ES-I3 (cell line): ENCODE measurements around the gene PGA5.

Experiments used
- H3K36me3 ChIP-seq: 2 replicates; pipeline ENCODE4 v1.6.1; 2013; ENCODE audit warnings: mild to moderate bottlenecking, low read length, control low read depth, moderate library complexity; ENCODE audit not compliant: insufficient read depth
- H3K4me1 ChIP-seq: 2 replicates; pipeline ENCODE4 v1.6.1; 2013; ENCODE audit warnings: mild to moderate bottlenecking, control low read depth, low read length; ENCODE audit not compliant: insufficient read depth
- H3K9ac ChIP-seq: 2 replicates; pipeline ENCODE4 v1.6.1; 2013; ENCODE audit warnings: low read depth, mild to moderate bottlenecking, low read length, moderate library complexity
- H3K9me3 ChIP-seq: 2 replicates; pipeline ENCODE4 v1.6.1; 2013; ENCODE audit warnings: mild to moderate bottlenecking, low read length, moderate library complexity; ENCODE audit not compliant: control insufficient read depth, insufficient read depth

PGA5 gene

DNA sequence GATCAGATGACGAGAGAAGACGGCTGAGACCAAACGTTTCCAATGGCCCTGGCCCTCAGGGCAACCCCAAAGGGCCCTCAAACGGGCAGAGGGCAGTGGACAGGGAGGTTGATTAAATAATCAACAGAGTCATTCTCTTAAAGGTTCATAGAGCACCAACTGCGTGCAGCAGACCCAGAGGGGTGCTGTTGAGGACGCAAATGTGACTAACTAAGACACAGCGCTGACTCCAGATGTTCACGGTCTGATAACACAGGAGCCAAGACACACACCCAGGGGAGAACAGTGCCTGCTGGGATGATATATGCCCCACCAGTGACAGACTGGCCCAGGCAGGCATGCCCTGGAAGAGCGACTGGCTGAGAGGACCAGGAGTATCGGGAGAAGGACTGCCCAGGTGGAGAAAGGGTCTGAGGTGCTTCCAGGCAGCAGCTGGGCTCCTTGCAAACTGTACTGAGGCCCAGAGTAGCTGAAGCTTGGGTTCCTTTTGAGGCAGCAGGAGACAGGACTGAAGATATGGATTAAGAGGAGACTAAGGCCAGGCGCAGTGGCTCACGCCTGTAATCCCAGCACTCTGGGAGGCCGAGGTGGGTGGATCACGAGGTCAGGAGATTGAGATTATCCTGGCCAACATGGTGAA, 46.5 kb downstream of the PGA5 start:
- H3K36me3 ChIP-seq = peaks cover 5% of the 10 kb centered on the region; the same call in 1 of the 2 replicates
- H3K9ac ChIP-seq = no peak overlapping the region
- H3K4me1 ChIP-seq = no peaks in the 10 kb centered on the region
- no peaks in the 10 kb centered on the region for H3K9me3 ChIP-seq

GRCh38 chr11:61290905-61291690, 50.1 kb downstream of the PGA5 start:
- no peaks in the 10 kb centered on the region; the same call in 1 of the 2 replicates for H3K36me3 ChIP-seq
- H3K9me3 ChIP-seq = no peaks in the 10 kb centered on the region
- peaks cover 4% of the 10 kb centered on the region; the same call in 1 of the 2 replicates for H3K4me1 ChIP-seq

GRCh38 chr11:61292356-61292755, 51.4 kb downstream of the PGA5 start:
- H3K36me3 ChIP-seq = no peaks in the 10 kb centered on the region; the same call in 1 of the 2 replicates
- H3K9me3 ChIP-seq = no peaks in the 10 kb centered on the region
- peaks cover 4% of the 10 kb centered on the region; the same call in 1 of the 2 replicates for H3K4me1 ChIP-seq
- H3K9ac ChIP-seq = no peak overlapping the region

More at GRCh38 chr11:61290905-61291690, 50.1 kb downstream of the PGA5 start:
- no peak overlapping the region for H3K9ac ChIP-seq

DNA sequence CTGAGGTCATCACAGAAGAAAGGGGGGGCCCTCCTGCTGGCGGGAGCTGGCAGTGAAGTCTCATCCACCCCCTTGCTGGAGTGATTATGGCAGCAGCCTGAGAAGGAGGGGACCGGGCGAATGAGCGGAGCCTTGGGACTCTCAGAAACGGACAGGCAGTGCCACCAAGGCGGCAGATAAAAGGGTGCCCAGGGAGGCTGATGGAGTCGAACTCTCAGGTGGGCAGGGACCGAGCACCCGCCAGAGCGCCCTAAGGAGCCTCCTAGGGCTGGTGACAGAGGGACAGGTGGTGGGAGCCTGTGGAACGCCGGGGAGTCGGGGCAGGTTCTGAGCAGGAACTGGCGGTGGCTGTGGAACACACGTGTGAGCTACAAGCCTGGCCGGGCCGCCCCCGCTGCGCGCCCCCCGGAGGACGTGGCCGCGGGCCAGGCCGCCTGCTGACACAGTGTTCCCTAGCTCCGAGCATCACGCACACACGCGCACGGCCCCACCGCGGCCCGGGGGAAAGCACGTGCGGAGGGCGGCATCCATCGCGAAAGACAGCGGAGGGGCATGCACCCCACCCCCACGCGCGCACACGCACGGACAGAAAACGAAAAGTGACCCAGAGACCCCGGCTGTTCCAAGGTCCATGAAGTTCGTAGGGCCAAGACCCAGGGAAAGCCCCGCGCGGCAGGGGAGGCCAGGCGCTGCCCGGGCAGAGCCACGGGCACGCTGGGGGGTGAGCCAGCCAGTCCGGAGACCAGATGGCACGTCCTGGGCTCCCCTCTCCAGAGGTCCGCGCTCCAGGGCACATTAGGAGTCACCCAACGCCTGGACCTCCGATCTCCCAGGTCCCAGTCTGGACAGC, 53.1 kb downstream of the PGA5 start:
- H3K9ac ChIP-seq = peak overlapping the region; percentile 88
- H3K36me3 ChIP-seq = no peaks in the 10 kb centered on the region
- H3K4me1 ChIP-seq = peaks cover 18% of the 10 kb centered on the region
- no peaks in the 10 kb centered on the region for H3K9me3 ChIP-seq

DNA sequence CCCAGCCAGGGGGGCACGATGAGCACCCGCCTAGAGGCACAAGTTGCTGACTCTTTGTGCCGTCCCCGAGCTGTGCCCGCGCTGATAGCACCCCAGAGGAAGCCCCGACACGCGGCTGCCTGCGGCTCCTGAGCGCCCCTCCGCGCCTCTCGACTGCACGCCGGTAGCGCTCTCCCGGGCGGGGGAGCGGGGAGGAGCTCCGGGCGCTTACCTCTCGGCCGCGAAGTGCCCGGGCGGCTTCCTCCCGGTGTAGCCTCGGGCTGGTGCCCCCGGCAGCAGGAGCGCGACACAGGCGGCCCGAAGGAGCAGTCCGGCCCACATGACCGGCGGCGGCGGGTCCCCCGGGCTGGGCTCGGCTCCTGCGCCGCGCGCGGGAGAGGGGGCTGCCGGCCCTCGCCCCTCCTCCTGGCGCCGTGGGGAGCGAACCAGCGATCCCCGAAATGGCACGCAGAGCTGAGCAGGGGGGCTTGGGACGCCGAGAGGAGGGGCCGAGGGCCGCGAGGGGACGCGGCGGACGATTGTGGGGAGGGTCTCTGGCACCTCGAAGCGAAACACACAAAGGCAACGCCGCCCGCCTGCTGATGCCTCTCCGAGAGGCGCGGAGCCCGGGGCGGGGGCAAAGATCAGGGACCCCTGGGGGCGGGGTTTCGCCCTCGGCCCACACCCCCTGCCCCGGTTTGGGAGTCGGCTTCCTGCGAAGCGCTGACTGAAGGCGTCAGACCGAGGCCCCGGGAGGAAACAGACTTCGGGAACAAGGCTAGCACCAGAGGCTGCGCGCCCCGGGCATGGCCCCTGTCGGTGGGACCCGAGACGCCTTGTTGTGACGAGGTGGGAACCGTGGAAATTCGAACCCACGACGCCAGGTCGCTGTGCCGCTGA, 54.0 kb downstream of the PGA5 start, which contains the start of gene VWCE:
VWCE (minus strand) TSS at position 600 of the 879 bp plus-strand sequence; CDS start at position 321, 279 bp downstream.
- peaks cover 18% of the 10 kb centered on the region for H3K4me1 ChIP-seq
- H3K36me3 ChIP-seq = no peaks in the 10 kb centered on the region
- peak within 1 kb of the TSS; percentile 88 for H3K9ac ChIP-seq
- H3K9me3 ChIP-seq = no peaks in the 10 kb centered on the region

GRCh38 chr11:61295596-61295926, 54.6 kb downstream of the PGA5 start:
- H3K4me1 ChIP-seq = peaks cover 18% of the 10 kb centered on the region
- H3K9me3 ChIP-seq = no peaks in the 10 kb centered on the region
- H3K36me3 ChIP-seq = no peaks in the 10 kb centered on the region; the same call in 1 of the 2 replicates
- peak overlapping the region; percentile 88 for H3K9ac ChIP-seq

GRCh38 chr11:61297341-61297740, 56.4 kb downstream of the PGA5 start:
- Histone ChIP-seq H3K9ac (no peak overlapping the region), H3K36me3 (peaks cover 6% of the 10 kb centered on the region), H3K4me1 (peaks cover 18% of the 10 kb centered on the region), H3K9me3 (no peaks in the 10 kb centered on the region)

- H3K4me1 ChIP-seq = peaks cover 18% of the 10 kb centered on the region
- H3K9ac ChIP-seq = no peak overlapping the region
- peaks cover 8% of the 10 kb centered on the region for H3K36me3 ChIP-seq
- H3K9me3 ChIP-seq = no peaks in the 10 kb centered on the region
Observed at GRCh38 chr11:61297746-61298145, 56.8 kb downstream of the PGA5 start.

DNA sequence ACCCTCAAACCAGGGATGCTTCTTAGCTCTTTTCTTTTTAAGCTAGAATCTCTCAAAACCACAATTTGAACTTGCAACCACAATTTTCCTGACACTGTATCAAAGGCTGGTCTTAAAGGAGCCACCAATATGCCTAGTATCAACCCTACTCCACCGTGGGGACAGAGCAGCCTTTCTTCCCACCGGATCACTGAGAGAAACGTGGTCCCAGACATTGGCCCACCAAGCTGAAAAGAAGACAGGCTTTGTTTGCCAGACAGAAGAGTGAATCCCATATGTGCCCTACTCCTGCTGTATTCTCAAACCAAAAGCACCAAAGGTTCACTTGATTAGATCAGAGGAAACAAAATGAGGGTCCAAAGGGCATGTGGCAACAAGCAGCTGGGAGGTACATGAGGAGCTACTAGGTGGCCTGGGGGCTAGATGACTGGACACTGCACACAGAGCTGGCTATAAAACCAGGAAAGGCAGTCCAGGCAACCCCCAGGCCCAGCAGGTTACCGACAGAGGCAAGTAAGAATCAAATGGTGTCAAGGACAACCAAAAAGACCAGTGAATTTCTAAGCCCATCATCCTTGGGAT, 57.8 kb downstream of the PGA5 start:
- Histone ChIP-seq H3K9ac (no peak overlapping the region), H3K4me1 (peaks cover 14% of the 10 kb centered on the region), H3K36me3 (peaks cover 8% of the 10 kb centered on the region), H3K9me3 (no peaks in the 10 kb centered on the region)
